Upper lobe of right lung (tissue), 1 donor: Measurements from ENCODE around the gene MPPED2. TPM values are rescaled to one million over a fixed set of nuclear protein-coding genes. Genes with fewer than 3 reads are reported as not detected.

Source experiments
- ATAC-seq: fragments of 200-7000 bp; cut with Tn5 transposase; one replicate; pipeline ENCODE4 v1.9.1; 2020; ENCODE audit warnings: mild to moderate bottlenecking, moderate library complexity
- DNase-seq: peaks from one replicate; pipeline ENCODE4 v3.0.0-alpha.2; 2020
- H3K27ac ChIP-seq: fragments of 200-600 bp; one replicate; pipeline ENCODE4 v1.8.0; 2022
- H3K27me3 ChIP-seq: fragments of 200-600 bp; one replicate; pipeline ENCODE4 v1.8.0; 2022; ENCODE audit warnings: mild to moderate bottlenecking
- H3K36me3 ChIP-seq: fragments of 200-600 bp; one replicate; pipeline ENCODE4 v1.8.0; 2022
- H3K4me1 ChIP-seq: fragments of 200-600 bp; one replicate; pipeline ENCODE4 v1.8.0; 2022
- H3K4me3 ChIP-seq: fragments of 200-600 bp; one replicate; pipeline ENCODE4 v1.8.0; 2022; ENCODE audit warnings: mild to moderate bottlenecking
- H3K9me3 ChIP-seq: fragments of 200-600 bp; one replicate; pipeline ENCODE4 v1.8.0; 2022
- intact Hi-C: fragments of 100-400 bp; cut with DNase I; formaldehyde crosslinking; loops from one replicate; pipeline ENCODE4 v1.11.0; 2022
- total RNA-seq: library from RNA; stranded (reverse); fragmentation: NEBNext Ultra II Directional; extraction: Animal tissue kit (Norgen Biotek cat#: 25700); gene quantifications from one replicate; pipeline ENCODE4 v1.2.1, GENCODE V29; 2021
- TF ChIP-seq, protein P1 (sequence below): fragments of 200-600 bp; IDR thresholded peaks from one replicate; pipeline ENCODE4 v1.8.0; 2022; ENCODE audit warnings: antibody characterized with exemption
- donor health status: DM: no; HTN: yes; CAD: no; lungs with severe emphysema.

Gene MPPED2
- total RNA-seq, 1 donor from 2014 or later = 1.3 TPM

DNA sequence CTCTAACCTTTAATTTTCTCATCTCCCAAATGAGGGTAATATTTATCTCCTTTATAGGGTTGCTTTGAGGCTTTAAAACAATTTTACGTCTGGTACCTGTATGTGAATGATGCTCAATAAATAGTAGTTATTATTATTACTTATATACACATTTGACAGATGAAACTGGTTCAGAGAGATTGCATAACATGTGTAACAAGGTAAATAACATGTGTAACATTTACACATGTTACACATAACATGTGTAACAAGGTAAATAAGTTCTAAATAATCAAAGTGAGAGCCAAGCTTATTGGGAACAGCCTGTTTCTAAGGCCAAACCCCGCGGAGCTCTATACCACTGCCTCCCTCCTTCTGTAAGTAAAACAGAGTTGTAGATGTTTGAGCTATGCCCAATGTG lies 100.9 kb downstream of the MPPED2 start:
- TF ChIP-seq, protein P1, sequence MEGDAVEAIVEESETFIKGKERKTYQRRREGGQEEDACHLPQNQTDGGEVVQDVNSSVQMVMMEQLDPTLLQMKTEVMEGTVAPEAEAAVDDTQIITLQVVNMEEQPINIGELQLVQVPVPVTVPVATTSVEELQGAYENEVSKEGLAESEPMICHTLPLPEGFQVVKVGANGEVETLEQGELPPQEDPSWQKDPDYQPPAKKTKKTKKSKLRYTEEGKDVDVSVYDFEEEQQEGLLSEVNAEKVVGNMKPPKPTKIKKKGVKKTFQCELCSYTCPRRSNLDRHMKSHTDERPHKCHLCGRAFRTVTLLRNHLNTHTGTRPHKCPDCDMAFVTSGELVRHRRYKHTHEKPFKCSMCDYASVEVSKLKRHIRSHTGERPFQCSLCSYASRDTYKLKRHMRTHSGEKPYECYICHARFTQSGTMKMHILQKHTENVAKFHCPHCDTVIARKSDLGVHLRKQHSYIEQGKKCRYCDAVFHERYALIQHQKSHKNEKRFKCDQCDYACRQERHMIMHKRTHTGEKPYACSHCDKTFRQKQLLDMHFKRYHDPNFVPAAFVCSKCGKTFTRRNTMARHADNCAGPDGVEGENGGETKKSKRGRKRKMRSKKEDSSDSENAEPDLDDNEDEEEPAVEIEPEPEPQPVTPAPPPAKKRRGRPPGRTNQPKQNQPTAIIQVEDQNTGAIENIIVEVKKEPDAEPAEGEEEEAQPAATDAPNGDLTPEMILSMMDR = no peak
- no peak for DNase-seq
- H3K27ac ChIP-seq = no peak overlapping the region
- H3K36me3 ChIP-seq = no peaks in the 10 kb centered on the region
- no peaks in the 10 kb centered on the region for H3K27me3 ChIP-seq
- H3K9me3 ChIP-seq = no peaks in the 10 kb centered on the region
- H3K4me3 ChIP-seq = no peak overlapping the region
- H3K4me1 ChIP-seq = peaks cover 13% of the 10 kb centered on the region
- intact Hi-C loops = no loop called here
- no peak for ATAC-seq

DNA sequence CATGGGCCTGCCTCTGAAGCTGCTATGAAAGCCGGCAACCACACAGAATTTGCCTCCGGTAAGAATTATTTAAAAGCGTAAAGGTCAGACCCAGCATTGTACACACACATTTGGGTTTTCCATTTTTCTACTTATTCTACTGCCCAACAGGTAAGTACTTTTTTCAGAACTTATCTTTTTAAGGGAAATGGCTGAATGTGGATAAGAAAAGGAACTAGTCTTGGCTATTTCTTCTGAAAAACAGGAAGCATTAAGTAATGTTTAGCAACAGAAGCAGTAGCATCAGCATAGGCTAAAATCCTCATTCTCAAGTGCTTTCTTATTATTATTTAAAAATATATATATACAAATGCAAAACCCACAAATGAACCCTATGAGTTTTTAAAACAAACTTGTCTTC lies 103.1 kb downstream of the MPPED2 start:
- DNase-seq (no peak), ATAC-seq (no peak)
- Histone ChIP-seq H3K27ac (no peak overlapping the region), H3K4me3 (no peak overlapping the region), H3K27me3 (no peaks in the 10 kb centered on the region), H3K4me1 (peaks cover 5% of the 10 kb centered on the region), H3K9me3 (no peaks in the 10 kb centered on the region), H3K36me3 (no peaks in the 10 kb centered on the region)
- TF ChIP-seq, protein P1 = no peak
- intact Hi-C loops = no loop called here

DNA sequence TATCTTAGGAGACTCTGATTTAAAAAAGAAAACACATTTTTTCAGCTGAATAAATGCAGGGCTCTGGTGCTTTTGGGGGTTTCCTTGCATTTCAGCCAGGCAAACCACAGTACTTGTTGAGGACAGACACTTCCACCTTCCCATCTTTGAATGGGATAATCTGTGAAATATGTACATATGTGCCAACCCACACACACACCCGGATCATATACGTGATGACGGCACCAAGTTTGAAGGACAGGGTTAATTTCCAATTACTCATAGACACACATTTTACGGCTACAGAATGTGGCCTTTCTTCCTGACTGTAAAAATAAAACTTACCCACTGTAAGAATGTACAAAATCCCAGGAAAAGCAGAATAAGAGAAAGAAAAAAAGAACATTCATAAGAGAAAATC lies 104.4 kb downstream of the MPPED2 start:
- DNase-seq (no peak), ATAC-seq (no peak)
- no peak overlapping the region for H3K4me3 ChIP-seq
- H3K36me3 ChIP-seq = no peaks in the 10 kb centered on the region
- no peaks in the 10 kb centered on the region for H3K27me3 ChIP-seq
- H3K9me3 ChIP-seq = no peaks in the 10 kb centered on the region
- H3K4me1 ChIP-seq = no peaks in the 10 kb centered on the region
- no peak overlapping the region for H3K27ac ChIP-seq
- intact Hi-C loops = no loop called here
- TF ChIP-seq, protein P1 = no peak

DNA sequence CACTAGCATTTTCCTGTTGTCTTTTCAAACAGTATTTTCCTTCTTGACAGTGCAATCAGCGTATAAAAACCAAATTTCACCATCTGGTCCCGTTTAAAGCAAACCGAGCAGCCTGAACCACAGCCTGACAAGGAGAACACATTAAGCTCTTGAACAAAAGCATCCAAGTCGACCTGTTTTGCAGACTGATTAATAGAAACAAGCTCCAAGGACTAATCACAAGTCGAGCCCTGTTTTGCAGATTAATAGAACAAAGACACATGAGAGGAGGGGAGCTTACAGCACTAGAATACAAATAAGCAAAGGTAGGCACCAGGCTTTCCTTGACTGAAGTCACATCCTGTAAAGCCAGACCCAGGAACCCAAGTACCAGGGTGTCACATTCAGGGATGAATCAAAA lies 104.8 kb downstream of the MPPED2 start:
- intact Hi-C loops = no loop called here
- no peak overlapping the region for H3K4me3 ChIP-seq
- no peak for ATAC-seq
- no peaks in the 10 kb centered on the region for H3K27me3 ChIP-seq
- H3K4me1 ChIP-seq = no peaks in the 10 kb centered on the region
- no peaks in the 10 kb centered on the region for H3K9me3 ChIP-seq
- no peak overlapping the region for H3K27ac ChIP-seq
- TF ChIP-seq, protein P1 = no peak
- no peak for DNase-seq
- no peaks in the 10 kb centered on the region for H3K36me3 ChIP-seq

DNA sequence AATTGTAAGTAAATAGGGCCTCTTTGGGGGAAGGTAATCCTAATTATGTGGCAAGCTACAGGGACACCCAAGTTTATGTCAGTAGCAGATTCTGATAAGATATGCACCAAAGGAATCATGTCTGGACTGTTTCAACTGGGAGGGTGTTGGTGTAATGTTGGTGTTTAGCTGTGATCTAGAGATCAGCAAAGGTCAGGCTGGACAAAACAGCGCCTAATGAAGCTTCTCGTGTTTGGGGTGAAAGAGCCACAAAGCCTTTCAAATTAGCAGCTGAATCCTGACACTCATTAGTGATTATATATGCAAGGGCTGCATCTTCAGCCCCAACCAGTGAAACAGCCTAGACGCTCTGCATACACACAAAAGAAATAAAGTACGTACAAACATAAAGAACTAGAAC lies 106.3 kb downstream of the MPPED2 start:
- DNase-seq = no peak
- no peaks in the 10 kb centered on the region for H3K36me3 ChIP-seq
- no peaks in the 10 kb centered on the region for H3K27me3 ChIP-seq
- H3K27ac ChIP-seq = no peak overlapping the region
- intact Hi-C loops = no loop called here
- H3K4me1 ChIP-seq = no peaks in the 10 kb centered on the region
- no peak for ATAC-seq
- no peak overlapping the region for H3K4me3 ChIP-seq
- H3K9me3 ChIP-seq = no peaks in the 10 kb centered on the region
- TF ChIP-seq, protein P1 = no peak

DNA sequence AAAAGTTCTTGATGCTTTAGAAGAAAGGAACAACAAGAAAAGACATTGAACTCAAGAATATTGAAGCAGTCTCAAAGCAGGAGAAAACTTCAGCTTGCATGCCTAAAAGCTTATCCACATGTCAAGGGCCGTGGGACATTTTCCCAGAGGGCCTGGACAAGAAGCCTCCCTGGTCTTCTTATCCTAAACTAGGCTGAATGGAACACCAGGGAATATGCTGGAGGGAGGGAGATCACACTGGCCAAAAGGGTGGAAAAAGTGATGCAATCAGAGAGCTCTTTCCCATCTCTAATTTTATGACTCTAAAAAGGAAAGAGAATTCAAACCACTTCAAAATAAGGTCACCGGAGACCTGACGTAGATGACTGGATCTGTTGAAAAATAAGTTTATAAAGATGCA lies 107.2 kb downstream of the MPPED2 start:
- ATAC-seq (no peak), DNase-seq (no peak)
- intact Hi-C loops = no loop called here
- Histone ChIP-seq H3K27me3 (no peaks in the 10 kb centered on the region), H3K36me3 (no peaks in the 10 kb centered on the region), H3K27ac (no peak overlapping the region), H3K4me3 (no peak overlapping the region), H3K9me3 (no peaks in the 10 kb centered on the region), H3K4me1 (no peaks in the 10 kb centered on the region)
- TF ChIP-seq, protein P1 = no peak
